Measurements from ENCODE around the gene MSRB3. TPM values are rescaled to one million over a fixed set of nuclear protein-coding genes. Genes with fewer than 3 reads are reported as not detected.

Gene MSRB3
- polyA plus RNA-seq, 1 donor from 2014 or later: 0.19 TPM

GRCh38 chr12:65392491-65392890 lies 114.0 kb downstream of the MSRB3 start:
- no peak for TF ChIP-seq TAF1 (IDR thresholded peaks at IDR 0.05; ENCODE audit: low read depth)
- TF ChIP-seq POLR2AphosphoS5 (IDR thresholded peaks at IDR 0.05): no peak
- TF ChIP-seq EP300 (conservative IDR thresholded peaks at IDR 0.05; ENCODE audit: poor library complexity, severe bottlenecking): no peak
- TF ChIP-seq REST (IDR thresholded peaks at IDR 0.05; ENCODE audit: borderline replicate concordance): no peak
- H3K36me3 ChIP-seq (ENCODE audit: insufficient read depth, low read length): no peaks in the 10 kb centered on the region
- no peak overlapping the region for H3K4me3 ChIP-seq (ENCODE audit: low read length)
- no peaks in the 10 kb centered on the region for H3K79me2 ChIP-seq (replicated peaks; ENCODE audit: insufficient read depth, low read length)
- H3F3A ChIP-seq (ENCODE audit: insufficient read depth, low read length, poor library complexity, severe bottlenecking): no peaks in the 10 kb centered on the region
- H3K9me3 ChIP-seq (ENCODE audit: low read length): no peaks in the 10 kb centered on the region
- H2AFZ ChIP-seq (ENCODE audit: low read depth, low read length): no peak overlapping the region
- H3K9me2 ChIP-seq (ENCODE audit: insufficient read depth, low read length): no peaks in the 10 kb centered on the region
- no peak overlapping the region for H3K9ac ChIP-seq (ENCODE audit: low read length)
- no peaks in the 10 kb centered on the region for H4K20me1 ChIP-seq (ENCODE audit: insufficient read depth)
- H3K27ac ChIP-seq (ENCODE audit: low read length): no peak overlapping the region
- no peak overlapping the region for H3K4me2 ChIP-seq (ENCODE audit: low read length)
- no peaks in the 10 kb centered on the region for H3K27me3 ChIP-seq (ENCODE audit: insufficient read depth, low read depth, low read length)

- no peak for TF ChIP-seq RAD21 (conservative IDR thresholded peaks at IDR 0.05)
- no peak for TF ChIP-seq SMC3 (conservative IDR thresholded peaks at IDR 0.05; ENCODE audit: poor library complexity)
- TF ChIP-seq REST (IDR thresholded peaks at IDR 0.05; ENCODE audit: borderline replicate concordance): no peak
- no peak for TF ChIP-seq MXI1 (conservative IDR thresholded peaks at IDR 0.05; ENCODE audit: poor library complexity, severe bottlenecking)
- TF ChIP-seq EP300 (conservative IDR thresholded peaks at IDR 0.05; ENCODE audit: poor library complexity, severe bottlenecking): no peak
- no peak for TF ChIP-seq TAF1 (IDR thresholded peaks at IDR 0.05; ENCODE audit: low read depth)
- no peak for TF ChIP-seq POLR2AphosphoS5 (IDR thresholded peaks at IDR 0.05)
- no peak for TF ChIP-seq EZH2 (IDR thresholded peaks at IDR 0.05; ENCODE audit: borderline replicate concordance, insufficient read depth, low read length, poor library complexity, severe bottlenecking)
- TF ChIP-seq, protein P1, sequence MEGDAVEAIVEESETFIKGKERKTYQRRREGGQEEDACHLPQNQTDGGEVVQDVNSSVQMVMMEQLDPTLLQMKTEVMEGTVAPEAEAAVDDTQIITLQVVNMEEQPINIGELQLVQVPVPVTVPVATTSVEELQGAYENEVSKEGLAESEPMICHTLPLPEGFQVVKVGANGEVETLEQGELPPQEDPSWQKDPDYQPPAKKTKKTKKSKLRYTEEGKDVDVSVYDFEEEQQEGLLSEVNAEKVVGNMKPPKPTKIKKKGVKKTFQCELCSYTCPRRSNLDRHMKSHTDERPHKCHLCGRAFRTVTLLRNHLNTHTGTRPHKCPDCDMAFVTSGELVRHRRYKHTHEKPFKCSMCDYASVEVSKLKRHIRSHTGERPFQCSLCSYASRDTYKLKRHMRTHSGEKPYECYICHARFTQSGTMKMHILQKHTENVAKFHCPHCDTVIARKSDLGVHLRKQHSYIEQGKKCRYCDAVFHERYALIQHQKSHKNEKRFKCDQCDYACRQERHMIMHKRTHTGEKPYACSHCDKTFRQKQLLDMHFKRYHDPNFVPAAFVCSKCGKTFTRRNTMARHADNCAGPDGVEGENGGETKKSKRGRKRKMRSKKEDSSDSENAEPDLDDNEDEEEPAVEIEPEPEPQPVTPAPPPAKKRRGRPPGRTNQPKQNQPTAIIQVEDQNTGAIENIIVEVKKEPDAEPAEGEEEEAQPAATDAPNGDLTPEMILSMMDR (IDR thresholded peaks at IDR 0.05; ENCODE audit: poor library complexity, severe bottlenecking): no peak
- Histone ChIP-seq H3K9me3 (ENCODE audit: low read length) (no peaks in the 10 kb centered on the region), H3F3A (ENCODE audit: insufficient read depth, low read length, poor library complexity, severe bottlenecking) (no peaks in the 10 kb centered on the region), H3K9me2 (ENCODE audit: insufficient read depth, low read length) (no peaks in the 10 kb centered on the region), H3K27ac (ENCODE audit: low read length) (no peak overlapping the region), H2AFZ (ENCODE audit: low read depth, low read length) (no peak overlapping the region), H3K9ac (ENCODE audit: low read length) (no peak overlapping the region), H3K36me3 (ENCODE audit: insufficient read depth, low read length) (no peaks in the 10 kb centered on the region), H3K4me3 (ENCODE audit: low read length) (no peak overlapping the region), H3K27me3 (ENCODE audit: insufficient read depth, low read depth, low read length) (no peaks in the 10 kb centered on the region), H3K4me2 (ENCODE audit: low read length) (no peak overlapping the region), H4K20me1 (ENCODE audit: insufficient read depth) (no peaks in the 10 kb centered on the region), H3K79me2 (replicated peaks; ENCODE audit: insufficient read depth, low read length) (no peaks in the 10 kb centered on the region)
Measured at GRCh38 chr12:65403188-65403587, 124.7 kb downstream of the MSRB3 start.
